GM18873 (cell line): ENCODE measurements around the gene RIMS3.
"Not testable (repeated sequence)": the region's sequence is repeated elsewhere in the genome, so short reads cannot be mapped to it uniquely, and the experiment has no call there.

Experiments
- ATAC-seq: cut with Tn5 transposase; IDR thresholded peaks from one replicate; pipeline ENCODE4 v1.9.1; 2021; ENCODE audit warnings: mild to moderate bottlenecking, moderate library complexity, moderate number of reproducible peaks; ENCODE audit not compliant: unreplicated experiment, low FRiP score

RIMS3 gene

DNA sequence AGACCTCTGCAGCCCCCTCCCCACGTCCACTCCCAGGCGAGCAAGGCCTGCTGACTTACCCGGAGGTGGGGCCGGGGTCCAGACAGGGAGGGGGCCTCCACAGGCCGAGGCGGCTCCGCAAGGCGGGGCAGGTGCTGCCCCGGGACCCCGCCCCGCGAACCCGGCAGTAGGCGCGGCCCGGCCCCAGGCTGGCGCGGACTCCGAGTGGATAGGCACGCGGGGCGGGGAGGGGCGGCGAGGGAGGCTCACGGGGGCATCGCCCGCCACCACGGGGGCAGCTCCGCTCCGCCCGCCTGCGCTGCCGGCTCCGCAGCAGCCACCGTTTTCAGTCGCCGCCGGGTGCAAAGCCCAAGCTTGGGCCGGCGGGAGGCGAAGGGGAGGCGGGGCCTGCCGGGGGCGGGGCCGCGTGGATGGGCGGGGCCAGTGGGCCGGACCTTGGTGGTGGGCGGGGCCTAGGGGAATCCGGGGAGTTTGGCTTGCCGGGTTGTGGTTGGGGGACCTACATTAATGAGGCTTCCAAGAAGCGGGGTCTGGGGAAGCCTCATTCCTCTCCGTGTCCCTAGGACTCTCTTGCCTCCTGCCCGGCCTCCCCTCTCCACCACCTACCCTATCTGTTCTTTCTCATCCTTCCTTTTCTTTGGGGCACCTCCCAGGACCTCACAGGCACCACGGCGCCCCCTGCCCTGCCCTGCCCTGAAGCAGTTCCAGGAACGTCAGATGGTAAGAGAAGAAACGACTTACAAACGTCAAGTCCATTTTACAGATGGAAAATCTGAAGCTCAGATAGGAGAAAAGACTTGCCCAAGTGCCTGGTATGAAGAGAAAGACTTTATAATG lies at the start of gene RIMS3:
TSS of gene RIMS3 (minus strand) at position 348 of the 837 bp plus-strand sequence. CDS start 23,757 bp downstream, outside the sequence.
- ATAC-seq: no peak

DNA sequence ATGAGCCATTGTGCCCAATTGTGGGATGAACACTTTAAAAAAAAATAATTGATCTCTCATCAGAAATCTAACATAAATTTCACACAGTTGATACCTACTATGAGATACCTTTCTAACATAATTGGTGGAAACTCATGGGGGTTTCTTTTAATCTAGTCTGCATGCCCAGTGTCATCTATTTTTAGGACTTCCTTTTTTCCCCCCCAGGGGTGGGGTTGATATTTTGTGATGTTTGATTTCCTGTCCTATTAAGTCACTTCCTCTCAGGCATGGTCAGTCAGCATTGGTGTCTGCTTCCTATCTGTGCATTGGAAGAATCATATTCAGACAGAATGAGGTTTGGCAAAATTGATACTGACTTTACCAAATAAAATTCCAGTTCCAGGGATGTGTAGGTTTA lies 47.5 kb upstream of the RIMS3 start:
- ATAC-seq: no peak

DNA sequence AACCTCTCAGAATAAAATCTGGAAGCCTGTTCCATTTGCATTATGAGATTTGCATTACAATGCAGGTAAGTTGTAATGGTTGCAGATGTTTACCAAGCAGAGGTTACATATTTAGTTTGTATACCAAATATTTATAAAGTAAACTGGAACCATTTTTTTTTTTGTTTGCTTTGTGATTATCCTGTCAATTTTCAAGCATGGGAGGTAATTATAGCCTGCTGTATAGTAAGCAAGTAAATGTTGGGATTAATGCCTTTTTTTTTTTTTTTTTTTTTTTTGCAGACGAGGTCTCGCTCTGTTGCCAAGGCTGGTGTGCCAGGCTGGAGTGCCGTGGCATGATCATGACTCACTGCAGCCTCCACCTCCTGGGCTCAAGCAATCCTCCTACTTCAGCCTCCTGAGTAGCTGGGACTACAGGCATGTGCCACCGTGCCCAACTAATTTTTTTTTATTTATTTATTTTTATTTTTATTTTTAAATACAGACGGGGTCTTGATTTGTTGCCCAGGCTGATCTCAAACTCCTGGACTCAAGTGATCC lies 47.0 kb upstream of the RIMS3 start:
- no peak for ATAC-seq

DNA sequence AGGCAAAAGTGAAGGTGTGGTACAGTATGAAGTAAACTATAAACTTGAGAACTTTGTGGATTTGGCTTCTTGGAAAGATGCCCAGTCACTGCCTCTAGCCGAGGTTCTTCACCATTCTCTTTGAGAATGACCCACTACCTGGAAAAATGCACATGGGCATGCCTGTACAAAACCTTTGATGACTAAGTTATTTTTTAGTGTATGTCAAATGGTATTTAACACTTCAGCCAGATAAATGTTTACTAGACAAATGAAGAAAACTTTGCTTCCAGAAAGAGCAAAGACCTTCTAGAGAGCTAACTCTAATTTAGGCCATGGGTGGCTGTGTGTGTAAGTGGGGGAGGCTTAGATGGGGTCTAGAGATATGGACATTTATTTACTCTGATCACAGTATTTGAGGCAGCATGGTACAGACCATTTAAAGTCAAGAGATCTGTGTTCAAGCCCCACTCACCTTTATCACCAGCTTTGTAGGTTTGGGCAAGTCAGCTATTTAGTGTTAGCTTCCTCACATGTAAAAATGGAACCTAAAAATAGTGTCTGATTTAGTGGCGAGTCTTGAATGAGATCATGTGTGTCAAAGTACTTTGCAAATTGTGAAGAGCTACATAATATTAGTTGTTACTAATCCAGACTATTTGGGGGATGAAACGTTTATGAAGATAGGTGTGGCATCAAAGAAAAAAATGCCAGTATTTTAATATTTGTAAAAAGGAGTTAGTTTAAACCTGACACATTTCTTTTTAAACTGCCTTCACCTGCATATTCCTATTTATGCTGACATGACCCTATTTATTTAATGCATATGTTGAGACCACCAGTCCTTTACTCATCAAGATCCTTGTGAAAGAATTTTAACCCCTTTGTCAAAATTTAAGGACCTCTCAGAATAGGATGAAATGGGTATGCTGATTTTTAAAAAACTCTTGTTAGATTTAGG lies 46.3 kb upstream of the RIMS3 start:
- no peak for ATAC-seq

DNA sequence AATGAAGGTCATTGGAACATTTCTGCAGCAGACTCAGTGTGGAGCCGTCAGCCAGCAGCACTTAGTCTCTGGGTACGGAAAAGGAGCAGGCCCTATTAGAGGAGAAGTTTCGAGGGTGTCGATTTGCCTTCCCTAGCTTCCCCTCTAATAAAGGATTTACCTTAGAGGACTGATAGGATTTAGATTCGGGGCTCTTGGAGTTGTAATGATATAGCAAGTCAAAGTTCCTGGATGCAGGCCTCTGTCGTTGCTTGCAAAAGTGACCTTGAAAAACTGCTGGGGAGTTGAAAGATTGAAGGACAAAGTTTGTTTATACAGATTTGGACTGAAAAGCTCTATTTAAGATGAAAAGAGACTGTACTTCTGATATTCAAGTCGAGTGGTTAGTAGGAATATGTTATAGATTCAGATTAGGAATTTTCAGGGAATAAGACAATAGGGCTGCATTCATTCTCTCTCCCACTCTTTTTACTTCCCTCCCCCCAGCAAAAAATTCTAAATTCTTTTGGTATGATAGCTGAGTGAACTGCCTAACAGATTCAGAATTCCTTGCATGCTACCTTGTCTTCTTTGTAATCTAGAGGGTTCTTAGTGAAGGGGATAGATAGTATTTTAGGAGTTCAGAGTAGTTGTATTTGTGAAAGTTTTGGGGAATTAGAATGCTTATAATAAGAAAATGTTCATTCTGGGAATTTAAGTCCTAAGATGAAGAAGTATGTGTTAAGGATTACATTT lies 45.3 kb upstream of the RIMS3 start:
- ATAC-seq: no peak

DNA sequence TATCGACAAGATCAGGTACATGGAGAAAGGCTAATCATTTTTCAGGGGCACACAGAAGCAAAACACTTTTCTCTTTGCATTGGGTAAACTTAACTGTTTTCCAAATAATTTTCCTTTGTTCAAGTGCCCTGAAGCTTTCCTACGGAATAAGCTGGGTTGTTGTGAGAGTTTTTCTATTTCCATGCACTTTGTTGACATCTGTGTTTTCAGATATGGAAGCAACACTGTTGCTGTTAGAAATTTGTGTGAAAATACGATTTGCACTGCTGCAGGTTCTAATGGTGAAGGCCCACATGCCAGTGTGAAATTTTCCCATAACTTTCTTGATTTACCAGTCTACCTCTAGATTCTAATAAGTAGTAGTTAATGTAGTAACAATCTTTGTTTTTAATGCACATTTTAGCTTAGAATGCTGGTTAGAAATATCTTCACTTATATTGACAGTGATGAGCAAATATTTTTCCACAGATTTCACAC lies 44.4 kb upstream of the RIMS3 start:
- ATAC-seq: no peak

DNA sequence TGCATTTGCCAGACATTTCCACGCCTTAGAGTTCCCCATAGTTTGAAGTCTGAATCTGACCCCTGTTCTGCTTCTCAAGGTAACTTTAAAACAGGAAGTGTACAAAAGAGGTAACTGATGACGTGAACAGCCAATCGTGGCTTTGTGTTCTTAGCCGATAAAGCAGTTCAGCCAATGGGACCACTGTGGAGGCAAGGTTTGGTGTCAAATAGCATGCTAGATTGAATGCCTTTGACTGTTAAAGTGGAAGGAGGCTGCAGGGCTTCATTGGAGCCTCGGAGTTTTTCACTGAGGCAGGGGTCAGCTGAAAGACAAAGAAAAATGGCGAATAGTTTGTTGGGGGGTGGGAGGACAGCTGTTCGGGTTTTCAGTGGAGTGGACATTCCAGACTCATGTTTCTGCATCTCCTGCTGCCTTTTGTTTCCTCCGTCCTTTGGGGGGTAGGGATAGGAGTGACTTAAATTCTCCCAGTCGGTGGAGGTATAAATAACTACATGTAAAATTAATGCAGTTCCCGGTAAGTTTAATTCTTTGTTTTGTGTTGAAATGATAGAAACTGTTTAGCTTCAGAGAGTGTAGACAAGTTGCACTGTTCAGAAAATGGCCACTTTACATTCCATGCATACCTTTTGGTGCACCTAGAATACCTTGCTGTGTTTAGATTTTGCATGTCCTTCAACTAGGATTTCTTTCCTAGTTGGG lies 43.8 kb upstream of the RIMS3 start:
- peak; percentile 76 for ATAC-seq

DNA sequence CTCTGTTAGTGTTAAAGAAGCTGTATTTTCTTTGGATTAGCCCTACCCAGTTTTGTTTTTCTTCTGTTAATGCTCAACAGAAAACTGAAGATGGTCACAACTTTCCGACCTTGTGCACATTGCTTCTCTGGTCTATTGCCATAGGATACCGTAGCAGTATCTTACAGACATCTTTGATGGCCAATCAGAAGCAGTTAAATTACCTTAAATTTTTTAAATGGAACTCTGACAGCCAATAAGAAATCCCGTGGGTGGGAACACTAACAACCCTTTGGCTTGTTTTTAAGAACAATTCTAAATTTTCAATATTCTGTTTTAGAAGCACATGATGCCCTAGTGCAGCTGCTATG lies 43.2 kb upstream of the RIMS3 start:
- peak; percentile 50 for ATAC-seq

DNA sequence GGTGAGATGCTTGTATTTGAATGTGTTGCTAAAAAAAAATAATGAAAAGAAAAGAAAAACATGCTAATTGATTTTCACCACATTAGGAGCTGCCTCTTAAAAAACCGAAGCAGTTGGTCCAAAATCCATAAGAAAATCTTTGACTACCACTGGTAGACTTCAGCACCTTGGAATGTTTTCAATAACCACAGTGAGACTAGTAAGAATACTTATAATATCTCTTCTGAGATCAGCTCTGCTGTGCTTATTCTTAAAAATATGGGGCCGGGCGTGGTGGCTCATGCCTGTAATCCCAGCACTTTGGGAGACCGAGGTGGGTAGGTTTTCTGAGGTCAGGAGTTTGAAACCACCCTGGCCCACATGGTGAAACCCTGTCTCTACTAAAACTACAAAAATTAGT lies 41.1 kb upstream of the RIMS3 start:
- no peak for ATAC-seq

DNA sequence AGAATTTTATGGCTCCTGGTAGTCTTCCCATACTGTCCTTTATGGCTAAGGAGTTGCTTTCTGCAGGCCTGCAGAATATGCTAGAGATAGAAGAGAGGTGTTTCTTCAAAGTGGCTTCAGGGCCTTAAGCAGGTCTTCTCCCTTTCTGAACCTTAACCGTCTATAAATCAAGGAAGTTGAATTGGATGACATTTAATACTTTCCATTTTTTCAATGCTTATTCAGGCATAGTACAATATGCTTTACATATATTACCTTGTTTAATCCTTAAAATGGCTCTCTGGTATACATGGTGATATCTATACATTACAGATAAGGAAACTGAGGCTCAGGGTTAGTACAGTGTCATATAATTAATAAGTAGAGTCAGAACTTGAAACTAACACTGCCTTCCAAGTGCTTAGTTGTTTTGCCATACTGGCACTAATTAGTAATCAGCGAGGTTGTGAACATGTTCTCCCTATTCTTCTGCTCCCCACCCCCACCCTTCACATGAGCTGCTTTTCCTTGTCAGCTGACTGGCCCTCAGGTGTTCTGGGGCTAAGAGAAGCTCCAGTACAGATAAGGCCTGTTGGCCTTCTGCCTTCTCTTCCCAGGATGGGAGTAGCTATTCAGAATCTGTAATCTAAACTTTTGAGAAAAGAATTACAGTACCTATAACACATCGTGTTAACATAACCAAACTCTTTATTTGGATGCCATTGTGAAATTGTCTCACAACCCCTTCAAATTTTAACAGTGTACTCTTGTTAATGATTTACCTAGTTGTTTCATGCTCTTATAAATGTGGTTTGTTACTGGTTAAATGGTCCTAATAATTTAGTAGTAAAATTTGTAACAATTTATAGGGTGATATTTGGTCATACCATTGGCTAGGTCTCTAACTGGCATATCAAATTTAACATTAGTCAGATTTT lies 39.6 kb upstream of the RIMS3 start:
- no peak for ATAC-seq

DNA sequence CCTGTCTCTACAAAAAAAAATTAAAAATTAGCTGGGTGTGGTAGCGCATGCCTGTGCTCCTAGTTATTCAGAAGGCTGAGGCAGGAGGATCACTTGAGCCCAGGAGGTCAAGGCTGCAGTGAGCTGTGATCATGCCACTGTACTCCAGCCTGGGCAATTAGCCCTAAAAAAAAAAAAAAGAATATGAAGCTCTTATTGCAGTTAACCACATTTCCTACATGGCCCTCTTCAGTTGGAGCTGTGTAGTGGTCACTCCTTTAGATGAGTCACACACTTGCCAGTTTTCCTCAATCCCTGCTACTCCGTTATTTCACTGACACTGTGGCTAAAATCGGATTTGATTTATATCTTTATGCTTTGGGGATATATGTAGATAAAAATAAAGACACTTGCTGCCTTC lies 37.8 kb upstream of the RIMS3 start:
- no peak for ATAC-seq

DNA sequence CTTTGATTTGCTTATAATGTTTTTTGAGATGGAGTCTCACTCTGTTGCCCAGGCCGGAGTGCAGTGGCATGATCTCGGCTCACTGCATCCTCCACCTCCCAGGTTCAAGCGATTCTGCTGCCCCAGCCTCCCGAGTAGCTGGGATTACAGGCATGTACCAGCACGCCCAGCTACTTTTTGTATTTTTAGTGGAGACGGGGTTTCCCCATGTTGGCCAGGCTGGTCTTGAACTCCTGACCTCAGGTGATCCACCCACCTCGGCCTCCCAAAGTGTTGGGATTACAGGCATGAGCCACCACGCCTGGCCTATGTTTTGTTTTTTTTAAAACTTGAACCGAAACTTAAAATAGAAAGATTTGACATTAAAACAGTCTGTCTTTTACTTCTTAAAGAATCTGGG lies 37.3 kb upstream of the RIMS3 start:
- ATAC-seq: not testable (repeated sequence)

DNA sequence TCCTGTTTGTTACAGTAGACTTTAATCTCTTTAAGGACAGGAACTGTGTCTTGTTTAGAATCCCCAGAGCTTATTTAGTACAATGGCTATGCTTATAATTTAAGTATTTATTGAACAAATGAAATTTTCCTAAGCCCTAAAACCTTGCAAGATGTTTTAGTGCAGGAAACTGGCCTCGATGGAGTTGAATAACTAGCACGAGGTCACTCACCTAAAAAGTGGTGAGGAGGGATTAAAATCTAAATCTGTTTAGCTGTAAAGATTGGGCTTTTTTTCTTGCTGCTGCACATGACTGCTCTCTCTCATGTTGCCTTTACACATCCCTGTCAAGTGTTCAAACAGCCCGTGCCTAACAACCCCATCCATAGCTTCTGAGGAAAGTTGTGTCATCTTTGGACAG lies 36.2 kb upstream of the RIMS3 start:
- ATAC-seq: no peak

DNA sequence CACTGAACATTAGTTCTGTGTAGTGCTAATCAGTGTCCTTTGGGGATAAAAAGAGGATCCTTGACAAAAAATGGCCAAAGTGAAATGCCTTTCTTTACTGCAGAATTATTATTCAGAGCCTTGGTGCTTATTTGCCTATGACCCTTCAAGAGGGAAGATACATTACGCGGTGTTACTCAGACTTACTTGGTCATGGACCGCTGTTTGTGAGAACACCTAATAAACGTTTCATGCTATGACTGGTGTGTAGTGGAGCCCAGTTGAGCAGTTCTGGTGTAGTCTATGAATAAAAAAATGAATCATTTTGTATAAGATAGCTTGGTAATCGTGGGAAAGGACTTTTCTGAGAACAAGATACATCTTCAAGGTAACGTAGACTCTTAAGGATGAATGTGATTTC lies 34.3 kb upstream of the RIMS3 start:
- peak; percentile 44 for ATAC-seq

DNA sequence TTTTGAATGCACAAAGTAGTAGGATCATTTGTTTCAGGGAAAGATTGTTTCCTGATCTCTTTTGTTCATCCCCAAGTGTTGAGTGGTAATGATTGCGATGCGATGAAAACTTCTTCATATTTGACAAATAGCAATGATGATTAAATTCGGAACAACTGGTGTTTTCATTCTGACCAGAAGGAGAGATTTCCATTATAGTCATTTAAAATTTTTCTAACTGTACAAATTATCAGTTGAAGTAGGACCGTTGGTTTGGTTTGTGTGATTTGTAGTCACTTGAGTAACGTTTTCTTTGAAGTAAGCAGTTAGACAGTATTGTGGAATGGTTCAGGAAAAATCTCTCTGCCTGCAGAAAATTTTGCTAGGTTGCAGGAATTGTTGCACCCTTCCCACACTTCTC lies 32.0 kb upstream of the RIMS3 start:
- ATAC-seq: no peak

DNA sequence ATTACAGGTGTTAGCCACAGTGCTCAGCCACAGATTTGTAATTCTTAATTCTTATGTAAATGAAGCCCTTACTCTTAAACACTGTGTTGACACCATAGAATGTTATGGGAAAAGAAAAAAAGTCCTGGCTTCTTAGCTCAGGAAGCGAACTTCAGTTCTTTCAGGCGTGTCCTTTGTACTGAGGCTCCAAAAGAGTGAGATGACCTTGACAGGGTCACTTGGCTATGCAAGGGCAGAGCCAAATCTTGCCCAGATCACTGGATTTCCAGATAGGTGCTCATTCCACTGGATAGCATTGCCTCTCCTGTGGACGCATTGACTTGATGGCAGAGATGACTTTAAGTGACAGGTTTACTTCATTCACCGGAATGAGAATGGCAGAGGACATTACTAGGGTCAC lies 30.8 kb upstream of the RIMS3 start:
- no peak for ATAC-seq

DNA sequence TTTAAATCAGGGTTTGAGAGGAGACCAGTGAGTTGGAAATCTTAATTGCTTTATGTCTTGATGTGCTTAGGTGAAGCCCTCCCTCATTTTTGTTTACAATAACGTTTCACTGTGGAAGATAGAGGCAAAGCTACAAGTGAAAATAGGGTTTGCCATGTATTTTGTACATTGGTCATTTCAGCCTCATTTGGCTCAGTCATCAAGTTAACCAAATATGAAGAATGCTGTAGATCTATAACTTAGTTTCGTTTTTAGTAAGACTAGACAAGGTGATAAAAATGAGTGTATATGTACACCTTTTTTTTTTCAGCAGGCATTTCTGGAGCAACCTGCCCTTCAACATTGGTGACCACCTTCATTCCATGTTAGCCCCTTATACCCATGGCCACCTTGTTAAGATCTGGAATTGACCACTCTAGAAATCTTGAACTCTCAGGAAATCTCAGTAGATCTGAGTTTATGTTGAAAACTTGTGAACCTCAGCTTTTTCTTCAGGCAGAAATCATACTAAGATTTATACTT lies 28.9 kb upstream of the RIMS3 start:
- no peak for ATAC-seq

DNA sequence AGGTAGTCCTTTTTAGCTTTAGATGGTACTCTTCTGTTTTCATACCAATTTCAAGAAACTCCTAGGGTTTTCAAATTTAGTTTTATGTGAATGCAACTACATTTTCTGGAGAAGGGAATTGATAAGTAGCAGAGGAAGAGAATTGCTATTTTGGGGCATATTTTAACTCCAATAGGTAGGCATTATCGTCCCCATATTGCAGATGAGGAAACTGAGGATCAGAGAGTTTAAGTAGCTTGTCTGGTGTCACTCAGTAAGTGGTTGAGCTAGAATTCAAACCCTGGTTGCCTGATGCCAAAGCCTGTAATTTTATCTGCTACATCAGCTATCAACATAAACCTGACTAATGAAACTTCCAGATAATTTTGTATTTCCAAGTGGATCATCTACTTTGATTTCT lies 27.9 kb upstream of the RIMS3 start:
- ATAC-seq: no peak
